Bronchial epithelial cell (primary cell): Measurements from ENCODE around the gene PAPOLA. TPM values are rescaled to one million over a fixed set of nuclear protein-coding genes. Genes with fewer than 3 reads are reported as not detected.

Experiments
- DNase-seq: peaks from one replicate; pipeline ENCODE4 v3.0.0-alpha.2; 2010; ENCODE audit warnings: low read depth
- FAIRE-seq: peaks from 2 replicates; lab custom pipeline; 2011; peaks lifted over from hg19 to GRCh38; lab: Jason Lieb, UNC
- H3K27me3 ChIP-seq: 2 replicates; pipeline ENCODE4 v1.5.1; 2011; ENCODE audit warnings: low read length; ENCODE audit not compliant: control insufficient read depth, insufficient read depth
- H3K36me3 ChIP-seq: 2 replicates; pipeline ENCODE4 v1.5.1; 2011; ENCODE audit warnings: low read length; ENCODE audit not compliant: control insufficient read depth, insufficient read depth
- H3K4me3 ChIP-seq: 2 replicates; pipeline ENCODE4 v1.5.1; 2011; ENCODE audit warnings: mild to moderate bottlenecking, low read depth, low read length, control low read depth
- CTCF ChIP-seq: IDR thresholded peaks from 2 replicates; pipeline ENCODE4 v1.5.1; 2011; ENCODE audit warnings: mild to moderate bottlenecking, moderate library complexity, low read length, control low read depth, inconsistent platforms; ENCODE audit not compliant: insufficient read depth, severe bottlenecking
- total RNA-seq: library from RNA; depleted of rRNA; stranded (reverse); fragments of >200 nt; gene quantifications from 2 replicates; pipeline ENCODE4 v1.2.1, GENCODE V29; 2014

PAPOLA gene
- total RNA-seq, 1 donor from 2014 or later, result 70.0 TPM

GRCh38 chr14:96481731-96482314, 20.4 kb upstream of the PAPOLA start:
- Histone ChIP-seq H3K27me3 (no peaks in the 10 kb centered on the region), H3K36me3 (no peaks in the 10 kb centered on the region), H3K4me3 (no peak overlapping the region)
- DNase-seq (no peak), FAIRE-seq (no peak)
- no peak for TF ChIP-seq CTCF

- Histone ChIP-seq H3K36me3 (no peaks in the 10 kb centered on the region), H3K27me3 (no peaks in the 10 kb centered on the region), H3K4me3 (no peak overlapping the region)
- DNase-seq (no peak), FAIRE-seq (no peak)
- no peak for TF ChIP-seq CTCF
These were observed 19.2 kb upstream of the PAPOLA start for GRCh38 chr14:96482986-96483385.

GRCh38 chr14:96484399-96484798, 17.8 kb upstream of the PAPOLA start:
- Histone ChIP-seq H3K27me3 (no peaks in the 10 kb centered on the region), H3K36me3 (no peaks in the 10 kb centered on the region), H3K4me3 (no peak overlapping the region)
- FAIRE-seq (peak; percentile 7), DNase-seq (no peak)
- TF ChIP-seq CTCF, result no peak

DNA sequence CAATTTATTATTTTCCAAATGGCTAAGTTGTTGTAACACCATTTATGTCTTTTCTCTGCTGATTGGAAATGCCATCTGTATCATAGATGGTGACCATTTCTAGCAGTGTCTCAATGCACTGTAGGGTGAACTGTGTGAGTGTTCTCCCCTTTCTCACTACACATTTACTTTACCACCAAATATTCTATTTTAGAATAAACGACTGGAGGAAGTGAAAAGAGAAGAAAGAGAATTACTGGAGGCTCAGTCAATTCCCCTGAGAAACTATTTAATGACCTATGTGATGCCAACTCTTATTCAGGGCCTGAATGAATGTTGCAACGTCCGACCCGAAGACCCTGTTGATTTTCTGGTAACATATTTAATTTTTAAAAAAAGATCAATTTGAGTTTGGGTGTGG, 15.5 kb upstream of the PAPOLA start:
- Histone ChIP-seq H3K36me3 (no peaks in the 10 kb centered on the region), H3K4me3 (no peak overlapping the region), H3K27me3 (no peaks in the 10 kb centered on the region)
- no peak for TF ChIP-seq CTCF
- DNase-seq (no peak), FAIRE-seq (no peak)

GRCh38 chr14:96489327-96489726, 12.9 kb upstream of the PAPOLA start:
- TF ChIP-seq CTCF, result no peak
- FAIRE-seq, result no peak
- H3K27me3 ChIP-seq, result no peaks in the 10 kb centered on the region
- no peaks in the 10 kb centered on the region for H3K36me3 ChIP-seq
- DNase-seq, result no peak
- no peak overlapping the region for H3K4me3 ChIP-seq

DNA sequence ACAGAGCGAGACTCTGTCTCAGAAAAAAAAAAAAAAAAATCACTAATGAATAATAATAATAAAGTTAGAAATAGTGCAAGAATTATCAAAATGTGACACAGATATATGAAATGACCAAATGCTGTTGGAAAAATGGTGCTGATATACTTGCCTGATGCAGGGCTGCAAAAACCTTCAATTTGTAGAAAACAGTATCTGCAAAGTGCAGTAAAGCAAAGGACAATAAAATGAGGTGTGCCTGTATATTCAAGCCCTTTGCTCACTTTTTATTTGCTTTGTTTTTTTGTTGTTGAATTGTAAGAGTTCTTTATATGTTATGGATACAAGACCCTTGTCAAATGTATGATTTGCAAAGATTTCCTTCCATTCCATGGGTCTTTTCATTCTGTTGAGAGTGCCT, 9.0 kb upstream of the PAPOLA start:
- TF ChIP-seq CTCF, result no peak
- Histone ChIP-seq H3K27me3 (no peaks in the 10 kb centered on the region), H3K4me3 (no peak overlapping the region), H3K36me3 (no peaks in the 10 kb centered on the region)
- FAIRE-seq (no peak), DNase-seq (no peak)
